HEK293 (cell line): ENCODE results near the gene KRTAP5-2.

ENCODE experiments used
- CTCF ChIA-PET: fragments of 350-600 bp; formaldehyde crosslinking; extraction: SDS; loops from one replicate; lab custom pipeline; 2021; ENCODE audit warnings: antibody characterized with exemption; lab: Yijun Ruan, JAX
- POLR2A ChIA-PET: fragments of 300-600 bp; formaldehyde crosslinking; extraction: SDS; loops from one replicate; lab custom pipeline; 2020; ENCODE audit warnings: antibody characterized with exemption, inconsistent platforms; lab: Yijun Ruan, JAX
- H3K27ac ChIP-seq: fragments of 200-500 bp; sonication (Bioruptor generic); 2 replicates; pipeline ENCODE4 v1.5.1; 2014; ENCODE audit warnings: low read depth, low read length, control low read depth, inconsistent platforms; ENCODE audit errors: extremely low read depth
- H3K36me3 ChIP-seq, 2 experiments: fragments of 200-500 bp in 1 of 2; sonication (Bioruptor generic) in 1 of 2; 1 replicate in 1 of 2; 2 replicates in 1 of 2; pipeline ENCODE4 v1.5.1; 2014 to 2017; ENCODE audit warnings: inconsistent platforms in 2 of 2, low read length in 2 of 2; ENCODE audit not compliant: control insufficient read depth in 2 of 2, insufficient read depth in 1 of 2
- H3K4me1 ChIP-seq: fragments of 200-500 bp; sonication (Bioruptor generic); 2 replicates; pipeline ENCODE4 v1.5.1; 2014; ENCODE audit warnings: mild to moderate bottlenecking, low read length, inconsistent platforms; ENCODE audit not compliant: control insufficient read depth, insufficient read depth
- H3K4me3 ChIP-seq: 2 replicates; pipeline ENCODE4 v1.5.1; 2011; ENCODE audit warnings: low read depth, mild to moderate bottlenecking, control low read depth, low read length, moderate library complexity
- H3K9me3 ChIP-seq: fragments of 200-500 bp; sonication (Bioruptor generic); 2 replicates; pipeline ENCODE4 v1.5.1; 2014; ENCODE audit warnings: low read depth, low read length, inconsistent platforms; ENCODE audit not compliant: control insufficient read depth, insufficient read depth
- ELK4 ChIP-seq: IDR thresholded peaks from 2 replicates; pipeline ENCODE4 v1.6.1; 2011; ENCODE audit warnings: mild to moderate bottlenecking, low read depth, low read length, borderline replicate concordance
- HOXC10 ChIP-seq: sonication (generic); formaldehyde crosslinking; IDR thresholded peaks from 2 replicates; pipeline ENCODE4 v1.8.1; 2023; ENCODE audit warnings: mild to moderate bottlenecking, missing genetic modification reagents
- OVOL3 ChIP-seq: fragments of 450-650 bp; formaldehyde crosslinking; IDR thresholded peaks from 2 replicates; pipeline ENCODE4 v1.5.1; 2016; ENCODE audit warnings: missing biosample characterization, missing genetic modification characterization
- PRDM1 ChIP-seq: fragments of 450-650 bp; formaldehyde crosslinking; IDR thresholded peaks from 2 replicates; pipeline ENCODE4; 2016; ENCODE audit warnings: missing biosample characterization, missing genetic modification characterization
- PRDM4 ChIP-seq: fragments of 450-650 bp; formaldehyde crosslinking; IDR thresholded peaks from 2 replicates; pipeline ENCODE4 v1.5.1; 2017; ENCODE audit warnings: missing biosample characterization, missing genetic modification characterization
- ZIC2 ChIP-seq: fragments of 450-650 bp; formaldehyde crosslinking; IDR thresholded peaks from 2 replicates; pipeline ENCODE4 v1.5.1; 2016; ENCODE audit warnings: missing biosample characterization, missing genetic modification characterization
- ZNF114 ChIP-seq: fragments of 450-650 bp; formaldehyde crosslinking; IDR thresholded peaks from 2 replicates; pipeline ENCODE4 v1.5.0; 2017; ENCODE audit warnings: missing biosample characterization, missing genetic modification characterization
- ZNF140 ChIP-seq: fragments of 450-650 bp; formaldehyde crosslinking; IDR thresholded peaks from 2 replicates; pipeline ENCODE4 v1.5.1; 2016; ENCODE audit warnings: missing biosample characterization, missing genetic modification characterization
- ZNF157 ChIP-seq: fragments of 450-650 bp; formaldehyde crosslinking; IDR thresholded peaks from 2 replicates; pipeline ENCODE4 v1.5.1; 2016; ENCODE audit warnings: missing biosample characterization, missing genetic modification characterization
- ZNF174 ChIP-seq: fragments of 450-650 bp; formaldehyde crosslinking; IDR thresholded peaks from 2 replicates; pipeline ENCODE4 v1.5.0; 2017; ENCODE audit warnings: missing biosample characterization, mild to moderate bottlenecking, missing genetic modification characterization
- ZNF202 ChIP-seq: fragments of 450-650 bp; formaldehyde crosslinking; IDR thresholded peaks from 2 replicates; pipeline ENCODE4 v1.5.1; 2016; ENCODE audit warnings: missing biosample characterization, missing genetic modification characterization, borderline replicate concordance
- ZNF23 ChIP-seq: fragments of 450-650 bp; formaldehyde crosslinking; IDR thresholded peaks from 2 replicates; pipeline ENCODE4 v1.5.1; 2016; ENCODE audit warnings: missing biosample characterization, missing genetic modification characterization, borderline replicate concordance
- ZNF266 ChIP-seq: fragments of 450-650 bp; formaldehyde crosslinking; IDR thresholded peaks from 2 replicates; pipeline ENCODE4 v1.5.1; 2016; ENCODE audit warnings: missing biosample characterization, missing genetic modification characterization, low read depth
- ZNF274 ChIP-seq, 2 experiments: fragments of 200-500 bp in 1 of 2; fragments of 450-650 bp in 1 of 2; sonication (Bioruptor generic) in 1 of 2; formaldehyde crosslinking in 1 of 2; IDR thresholded peaks; 2 replicates each; pipeline versions ENCODE4 v1.5.1 to v1.6.1; 2014 to 2016; ENCODE audit warnings: borderline replicate concordance in 1 of 2, inconsistent platforms in 1 of 2, low read length in 1 of 2, missing biosample characterization in 1 of 2, missing genetic modification characterization in 1 of 2
- ZNF302 ChIP-seq: fragments of 450-650 bp; formaldehyde crosslinking; IDR thresholded peaks from 2 replicates; pipeline ENCODE4 v1.5.1; 2016; ENCODE audit warnings: missing biosample characterization, missing genetic modification characterization, low read depth
- ZNF324 ChIP-seq: fragments of 450-650 bp; formaldehyde crosslinking; IDR thresholded peaks from 2 replicates; pipeline ENCODE4 v1.5.1; 2016; ENCODE audit warnings: missing biosample characterization, missing genetic modification characterization
- ZNF391 ChIP-seq: fragments of 450-650 bp; formaldehyde crosslinking; IDR thresholded peaks from 2 replicates; pipeline ENCODE4 v1.5.1; 2016; ENCODE audit warnings: low read depth, missing biosample characterization, missing genetic modification characterization, borderline replicate concordance
- ZNF433 ChIP-seq: fragments of 450-650 bp; formaldehyde crosslinking; IDR thresholded peaks from 2 replicates; pipeline ENCODE4 v1.5.1; 2016; ENCODE audit warnings: missing biosample characterization, missing genetic modification characterization, low read depth
- ZNF510 ChIP-seq: fragments of 450-650 bp; formaldehyde crosslinking; IDR thresholded peaks from 2 replicates; pipeline ENCODE4 v1.5.1; 2018; ENCODE audit warnings: mild to moderate bottlenecking, missing genetic modification characterization, missing biosample characterization; ENCODE audit not compliant: insufficient replicate concordance
- ZNF555 ChIP-seq: fragments of 450-650 bp; formaldehyde crosslinking; conservative IDR thresholded peaks from 2 replicates; pipeline ENCODE4 v1.5.1; 2017; ENCODE audit warnings: missing biosample characterization, mild to moderate bottlenecking, missing genetic modification characterization, inconsistent platforms
- ZNF600 ChIP-seq: fragments of 450-650 bp; formaldehyde crosslinking; IDR thresholded peaks from 2 replicates; pipeline ENCODE4 v1.5.1; 2016; ENCODE audit warnings: missing biosample characterization, missing genetic modification characterization
- ZNF629 ChIP-seq: fragments of 450-650 bp; formaldehyde crosslinking; IDR thresholded peaks from 2 replicates; pipeline ENCODE4 v1.5.1; 2017; ENCODE audit warnings: missing biosample characterization, missing genetic modification characterization
- ZNF645 ChIP-seq: fragments of 450-650 bp; formaldehyde crosslinking; IDR thresholded peaks from 2 replicates; pipeline ENCODE4; 2016; ENCODE audit warnings: missing biosample characterization, missing genetic modification characterization
- ZNF664 ChIP-seq: fragments of 450-650 bp; formaldehyde crosslinking; IDR thresholded peaks from 2 replicates; pipeline ENCODE4 v1.5.1; 2016; ENCODE audit warnings: missing biosample characterization, missing genetic modification characterization
- ZNF768 ChIP-seq: fragments of 450-650 bp; formaldehyde crosslinking; IDR thresholded peaks from 2 replicates; pipeline ENCODE4 v1.5.1; 2018; ENCODE audit warnings: missing biosample characterization, mild to moderate bottlenecking, missing genetic modification characterization
- ZNF791 ChIP-seq: fragments of 450-650 bp; formaldehyde crosslinking; IDR thresholded peaks from 2 replicates; pipeline ENCODE4 v1.5.1; 2016; ENCODE audit warnings: missing biosample characterization, missing genetic modification characterization
- ZSCAN4 ChIP-seq: fragments of 450-650 bp; formaldehyde crosslinking; IDR thresholded peaks from 2 replicates; pipeline ENCODE4 v1.5.1; 2017; ENCODE audit warnings: missing biosample characterization, missing genetic modification characterization

KRTAP5-2 gene

GRCh38 chr11:1624621-1625020, 26.5 kb upstream of the KRTAP5-2 start:
- H3K27ac ChIP-seq = no peak overlapping the region
- CTCF ChIA-PET = interaction anchor here (0.9 to 1.6 kb wide), 2 partner anchors 15 to 29 kb away, joined by 3 to 4 read pairs; no protein-coding TSS in a partner anchor
- H3K36me3 ChIP-seq = no peaks in the 10 kb centered on the region
- no peaks in the 10 kb centered on the region for H3K9me3 ChIP-seq
- H3K4me1 ChIP-seq = no peaks in the 10 kb centered on the region
- TF ChIP-seq PRDM1 (tag by site-specific recombination) = no peak
- TF ChIP-seq OVOL3 (tag by site-specific recombination) = no peak
- TF ChIP-seq ZNF157 (tag by site-specific recombination) = no peak
- TF ChIP-seq ZNF645 = no peak
- TF ChIP-seq ZNF664 (tag by site-specific recombination) = no peak
- no peak for TF ChIP-seq ZNF324
- no peak for TF ChIP-seq ELK4
- no peak overlapping the region for H3K4me3 ChIP-seq
- POLR2A ChIA-PET = no interaction called here

- H3K36me3 ChIP-seq = no peaks in the 10 kb centered on the region
- H3K4me1 ChIP-seq = no peaks in the 10 kb centered on the region
- H3K4me3 ChIP-seq = no peak overlapping the region
- H3K9me3 ChIP-seq = no peaks in the 10 kb centered on the region
- CTCF ChIA-PET = interaction anchor here (0.9 to 1.6 kb wide), 2 partner anchors 16 to 28 kb away, joined by 3 to 4 read pairs; no protein-coding TSS in a partner anchor
- 0 out of 2 replicates have a peak, but pooled peaks have one; percentile 21 for TF ChIP-seq ZIC2 (tag by site-specific recombination)
- TF ChIP-seq ZNF791 (tag by site-specific recombination) = no peak
- TF ChIP-seq, all 188 proteins: peak for 1
- H3K27ac ChIP-seq = no peak overlapping the region
- POLR2A ChIA-PET = no interaction called here
These were observed 25.6 kb upstream of the KRTAP5-2 start for GRCh38 chr11:1623716-1624115.

GRCh38 chr11:1622086-1622485, 24.0 kb upstream of the KRTAP5-2 start, which contains the start of gene KRTAP5-4:
KRTAP5-4 (minus strand) TSS chr11:1622138; CDS start chr11:1622093, 45 bp downstream.
- Histone ChIP-seq H3K27ac (no peak within 1 kb of the TSS), H3K4me1 (no peaks in the 10 kb centered on the region), H3K9me3 (no peaks in the 10 kb centered on the region), H3K4me3 (no peak within 1 kb of the TSS), H3K36me3 (no peaks in the 10 kb centered on the region)
- ChIA-PET CTCF (interaction anchor here (0.8 kb wide), 1 partner anchor 9 kb away, joined by 3 read pairs; no protein-coding TSS in a partner anchor), POLR2A (no interaction called here)
- no peak for TF ChIP-seq ZNF791 (tag by site-specific recombination)
- TF ChIP-seq ZNF391 (tag by site-specific recombination) = no peak
- no peak for TF ChIP-seq ZNF302 (tag by site-specific recombination)
- TF ChIP-seq ZNF768 (tag by site-specific recombination) = no peak
- no peak for TF ChIP-seq ZNF600 (tag by site-specific recombination)
- TF ChIP-seq ZNF274 (IDR thresholded peaks at IDR 0.05; ENCODE audit: low read length) = no peak
- TF ChIP-seq ZNF274 (tag by site-specific recombination; IDR thresholded peaks at IDR 0.05; ENCODE audit: borderline replicate concordance) = no peak
- no peak for TF ChIP-seq ZNF510 (tag by site-specific recombination)
- no peak for TF ChIP-seq ZNF629 (tag by site-specific recombination)
- no peak for TF ChIP-seq ZSCAN4 (tag by site-specific recombination)
- TF ChIP-seq ZNF23 (tag by site-specific recombination) = no peak
- TF ChIP-seq ZNF433 (tag by site-specific recombination) = no peak
- no peak for TF ChIP-seq ZNF140 (tag by site-specific recombination)
- TF ChIP-seq ZNF174 (tag by site-specific recombination) = no peak
- TF ChIP-seq PRDM4 (tag by site-specific recombination) = no peak
- no peak for TF ChIP-seq ZNF202 (tag by site-specific recombination)
- no peak for TF ChIP-seq ZNF114 (tag by site-specific recombination)
- no peak for TF ChIP-seq HOXC10 (CRISPR knock-in tag)
- TF ChIP-seq ZNF266 (tag by site-specific recombination) = no peak
- TF ChIP-seq ZNF555 = no peak
